Thyroid gland (tissue), 4 donors: Measurements from ENCODE around the gene SIRT4.

Source experiments
- CTCF ChIP-seq, 6 experiments: fragments of 200-600 bp in 3 of 6; fragments of 450-650 bp in 3 of 6; sonication (generic) in 3 of 6; IDR thresholded peaks; one replicate each; pipeline ENCODE4 v1.5.1; 2016 to 2019; ENCODE audit warnings: antibody characterized with exemption in 6 of 6, mild to moderate bottlenecking in 2 of 6, inconsistent platforms in 1 of 6, moderate library complexity in 1 of 6
- POLR2A ChIP-seq, 2 donors: fragments of 450-650 bp; IDR thresholded peaks; one replicate each; pipeline ENCODE4 v1.6.1; 2017; ENCODE audit warnings: antibody characterized with exemption in 2 of 2, mild to moderate bottlenecking in 2 of 2, moderate library complexity in 1 of 2

- TF ChIP-seq POLR2A (IDR thresholded peaks at IDR 0.05) (no peak), CTCF (IDR thresholded peaks at IDR 0.05) (no peak)
Observed at GRCh38 chr12:120352117-120352516, 50.0 kb downstream of the SIRT4 start.
